ENCODE results near the gene ANO6.

Gene ANO6

GRCh38 chr12:45248095-45248494 lies 32.2 kb downstream of the ANO6 start:
- in situ Hi-C loops (cut with MboI; ENCODE audit: low pct_unique_long_range_greater_than_20kb, low sequenced_read_pairs, unreplicated experiment), result no loop called here
- no peak for DNase-seq (ENCODE audit: low spot score)
- TF ChIP-seq CTCF (IDR thresholded peaks at IDR 0.05; ENCODE audit: extremely low read depth, insufficient read depth, missing control alignments), result no peak

GRCh38 chr12:45254254-45254653 lies 38.4 kb downstream of the ANO6 start:
- no peak for DNase-seq (ENCODE audit: low spot score)
- in situ Hi-C loops (cut with MboI; ENCODE audit: low pct_unique_long_range_greater_than_20kb, low sequenced_read_pairs, unreplicated experiment), result no loop called here
- TF ChIP-seq CTCF (IDR thresholded peaks at IDR 0.05; ENCODE audit: extremely low read depth, insufficient read depth, missing control alignments), result no peak

GRCh38 chr12:45256721-45257120 lies 40.8 kb downstream of the ANO6 start:
- no peak for DNase-seq (ENCODE audit: low spot score)
- in situ Hi-C loops (cut with MboI; ENCODE audit: low pct_unique_long_range_greater_than_20kb, low sequenced_read_pairs, unreplicated experiment), result no loop called here
- TF ChIP-seq CTCF (IDR thresholded peaks at IDR 0.05; ENCODE audit: extremely low read depth, insufficient read depth, missing control alignments), result no peak

DNA sequence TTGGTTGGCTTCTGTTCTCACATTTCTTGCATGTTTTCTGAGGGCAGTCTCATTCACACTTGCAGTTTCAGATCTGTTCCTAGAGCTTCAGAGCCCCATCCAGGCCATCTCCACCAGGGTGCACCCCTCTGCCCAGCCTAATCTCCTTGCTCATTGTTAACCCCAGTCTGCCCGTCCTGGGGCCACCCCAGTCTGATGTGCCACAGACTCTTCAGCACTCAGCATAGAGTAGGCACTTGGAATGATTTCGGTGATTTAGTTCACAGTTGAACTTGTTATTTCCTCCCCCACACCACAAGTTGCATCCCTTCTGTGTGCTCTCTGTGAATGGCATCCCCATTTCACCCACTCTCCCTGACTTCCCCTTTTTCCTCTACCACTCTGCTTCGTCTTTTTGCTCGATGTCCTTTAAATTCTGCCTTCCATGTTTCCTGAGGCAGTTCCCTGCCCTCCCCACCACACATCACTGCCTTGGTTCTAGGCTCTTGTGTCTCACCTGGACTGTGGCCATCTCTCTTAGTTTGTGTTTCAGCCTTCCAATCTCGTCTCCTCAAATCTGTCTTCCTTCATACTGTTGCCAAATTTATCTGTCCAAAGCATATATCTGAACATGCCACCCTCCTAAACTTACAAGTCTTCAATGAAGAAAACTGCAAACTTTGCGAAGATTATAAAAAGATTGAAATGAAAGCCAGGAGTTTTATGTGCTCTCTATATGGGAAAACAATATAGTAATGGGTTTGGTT lies 41.5 kb downstream of the ANO6 start:
- peak; percentile 45 for DNase-seq (ENCODE audit: low spot score)
- TF ChIP-seq CTCF (IDR thresholded peaks at IDR 0.05; ENCODE audit: extremely low read depth, insufficient read depth, missing control alignments), result peak; percentile 3
- in situ Hi-C loops (cut with MboI; ENCODE audit: low pct_unique_long_range_greater_than_20kb, low sequenced_read_pairs, unreplicated experiment), result no loop called here

GRCh38 chr12:45259675-45260074 lies 43.8 kb downstream of the ANO6 start:
- in situ Hi-C loops (cut with MboI; ENCODE audit: low pct_unique_long_range_greater_than_20kb, low sequenced_read_pairs, unreplicated experiment), result no loop called here
- DNase-seq (ENCODE audit: low spot score), result no peak
- TF ChIP-seq CTCF (IDR thresholded peaks at IDR 0.05; ENCODE audit: extremely low read depth, insufficient read depth, missing control alignments), result no peak

DNA sequence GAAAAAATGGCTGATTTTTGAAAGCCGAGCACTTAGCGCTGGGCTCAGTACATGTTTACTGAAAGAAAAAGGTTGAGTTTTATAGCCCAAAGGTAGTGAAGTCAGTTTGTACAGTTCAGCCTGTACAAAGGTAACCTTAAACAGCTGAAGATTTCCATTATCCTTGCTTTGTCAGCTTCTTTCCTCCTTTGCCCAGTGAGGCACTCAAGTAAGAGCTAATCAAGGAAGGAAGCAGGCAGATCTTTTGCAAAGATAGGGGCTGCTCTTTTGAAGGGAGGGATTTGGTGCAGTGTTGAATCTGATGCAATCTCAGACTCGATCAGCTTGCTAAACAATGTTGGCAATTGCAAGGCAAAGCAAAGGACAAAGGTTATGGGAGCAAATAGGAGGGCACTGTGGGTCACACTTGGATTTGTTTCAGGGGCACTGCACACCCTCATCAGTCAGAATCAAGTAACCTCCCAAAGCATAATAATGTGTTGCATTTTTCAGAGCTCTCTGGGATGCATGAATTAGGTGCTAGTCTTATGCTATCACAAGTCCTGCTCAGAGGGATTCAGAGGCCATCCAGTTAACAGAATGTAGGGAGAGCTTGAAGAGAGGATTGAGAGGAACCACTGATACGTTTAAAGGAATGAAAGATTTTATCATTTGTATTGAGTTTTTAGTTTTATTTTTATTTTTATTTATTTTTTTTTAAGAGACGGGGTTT lies 44.4 kb downstream of the ANO6 start:
- no peak for DNase-seq (ENCODE audit: low spot score)
- TF ChIP-seq CTCF (IDR thresholded peaks at IDR 0.05; ENCODE audit: extremely low read depth, insufficient read depth, missing control alignments), result no peak
- in situ Hi-C loops (cut with MboI; ENCODE audit: low pct_unique_long_range_greater_than_20kb, low sequenced_read_pairs, unreplicated experiment), result no loop called here

Data from GM13977 (cell line).